Vagina (tissue), 2 donors: ENCODE measurements around the gene BCO1.

Source experiments
- POLR2A ChIP-seq, 2 donors: fragments of 450-650 bp; IDR thresholded peaks; one replicate each; pipeline ENCODE4 v1.6.1; 2017; ENCODE audit warnings: antibody characterized with exemption in 2 of 2, mild to moderate bottlenecking in 2 of 2, moderate library complexity in 2 of 2
- POLR2AphosphoS5 ChIP-seq, 2 donors: sonication (generic); formaldehyde crosslinking; IDR thresholded peaks; one replicate each; pipeline ENCODE4 v1.9.0; 2017; ENCODE audit warnings: antibody characterized with exemption in 2 of 2, mild to moderate bottlenecking in 2 of 2, low read depth in 1 of 2; ENCODE audit not compliant: insufficient read depth in 1 of 2
- TF ChIP-seq, protein P1 (sequence below), 3 experiments: fragments of 450-650 bp in 2 of 3; fragments of 200-600 bp in 1 of 3; sonication (generic) in 1 of 3; IDR thresholded peaks; one replicate each; pipeline ENCODE4 v1.5.1; 2017 to 2019; ENCODE audit warnings: antibody characterized with exemption in 3 of 3, mild to moderate bottlenecking in 2 of 3, moderate library complexity in 2 of 3

GRCh38 chr16:81283044-81283443, 44.6 kb downstream of the BCO1 start:
- TF ChIP-seq, protein P1, sequence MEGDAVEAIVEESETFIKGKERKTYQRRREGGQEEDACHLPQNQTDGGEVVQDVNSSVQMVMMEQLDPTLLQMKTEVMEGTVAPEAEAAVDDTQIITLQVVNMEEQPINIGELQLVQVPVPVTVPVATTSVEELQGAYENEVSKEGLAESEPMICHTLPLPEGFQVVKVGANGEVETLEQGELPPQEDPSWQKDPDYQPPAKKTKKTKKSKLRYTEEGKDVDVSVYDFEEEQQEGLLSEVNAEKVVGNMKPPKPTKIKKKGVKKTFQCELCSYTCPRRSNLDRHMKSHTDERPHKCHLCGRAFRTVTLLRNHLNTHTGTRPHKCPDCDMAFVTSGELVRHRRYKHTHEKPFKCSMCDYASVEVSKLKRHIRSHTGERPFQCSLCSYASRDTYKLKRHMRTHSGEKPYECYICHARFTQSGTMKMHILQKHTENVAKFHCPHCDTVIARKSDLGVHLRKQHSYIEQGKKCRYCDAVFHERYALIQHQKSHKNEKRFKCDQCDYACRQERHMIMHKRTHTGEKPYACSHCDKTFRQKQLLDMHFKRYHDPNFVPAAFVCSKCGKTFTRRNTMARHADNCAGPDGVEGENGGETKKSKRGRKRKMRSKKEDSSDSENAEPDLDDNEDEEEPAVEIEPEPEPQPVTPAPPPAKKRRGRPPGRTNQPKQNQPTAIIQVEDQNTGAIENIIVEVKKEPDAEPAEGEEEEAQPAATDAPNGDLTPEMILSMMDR (IDR thresholded peaks at IDR 0.05) = no peak
- TF ChIP-seq POLR2A (IDR thresholded peaks at IDR 0.05) (no peak), POLR2AphosphoS5 (IDR thresholded peaks at IDR 0.05; ENCODE audit: insufficient read depth in 1 of 2, low read depth in 1 of 2) (peak in 1 of 2 donors; percentile 17)
